Muscle layer of duodenum (tissue), 2 donors: ENCODE results near the gene PSRC1.
"Not testable (repeated sequence)": the region's sequence is repeated elsewhere in the genome, so short reads cannot be mapped to it uniquely, and the experiment has no call there.

Experiments used
- H3K27ac ChIP-seq: one replicate; pipeline ENCODE4 v1.7.0; 2013; ENCODE audit warnings: mild to moderate bottlenecking, low read length
- H3K27me3 ChIP-seq: one replicate; pipeline ENCODE4 v1.7.0; 2013; ENCODE audit warnings: low read depth, mild to moderate bottlenecking, control low read depth, low read length
- H3K36me3 ChIP-seq, 2 donors: one replicate each; pipeline ENCODE4 v1.7.0; 2013; ENCODE audit warnings: low read length in 2 of 2, control low read depth in 1 of 2, mild to moderate bottlenecking in 1 of 2; ENCODE audit not compliant: insufficient read depth in 2 of 2, control insufficient read depth in 1 of 2
- H3K4me1 ChIP-seq, 2 donors: one replicate each; pipeline ENCODE4 v1.7.0; 2013; ENCODE audit warnings: low read length in 2 of 2, mild to moderate bottlenecking in 2 of 2, control low read depth in 1 of 2, moderate library complexity in 1 of 2; ENCODE audit not compliant: insufficient read depth in 2 of 2, control insufficient read depth in 1 of 2
- H3K4me3 ChIP-seq, 2 donors: one replicate each; pipeline ENCODE4 v1.7.0; 2013; ENCODE audit warnings: low read length in 2 of 2, low read depth in 1 of 2, mild to moderate bottlenecking in 1 of 2
- H3K9me3 ChIP-seq, 2 donors: one replicate each; pipeline ENCODE4 v1.7.0; 2013; ENCODE audit warnings: low read length in 2 of 2, control low read depth in 1 of 2, mild to moderate bottlenecking in 1 of 2; ENCODE audit not compliant: control insufficient read depth in 1 of 2
- donor health status: healthy.

The PSRC1 gene

DNA sequence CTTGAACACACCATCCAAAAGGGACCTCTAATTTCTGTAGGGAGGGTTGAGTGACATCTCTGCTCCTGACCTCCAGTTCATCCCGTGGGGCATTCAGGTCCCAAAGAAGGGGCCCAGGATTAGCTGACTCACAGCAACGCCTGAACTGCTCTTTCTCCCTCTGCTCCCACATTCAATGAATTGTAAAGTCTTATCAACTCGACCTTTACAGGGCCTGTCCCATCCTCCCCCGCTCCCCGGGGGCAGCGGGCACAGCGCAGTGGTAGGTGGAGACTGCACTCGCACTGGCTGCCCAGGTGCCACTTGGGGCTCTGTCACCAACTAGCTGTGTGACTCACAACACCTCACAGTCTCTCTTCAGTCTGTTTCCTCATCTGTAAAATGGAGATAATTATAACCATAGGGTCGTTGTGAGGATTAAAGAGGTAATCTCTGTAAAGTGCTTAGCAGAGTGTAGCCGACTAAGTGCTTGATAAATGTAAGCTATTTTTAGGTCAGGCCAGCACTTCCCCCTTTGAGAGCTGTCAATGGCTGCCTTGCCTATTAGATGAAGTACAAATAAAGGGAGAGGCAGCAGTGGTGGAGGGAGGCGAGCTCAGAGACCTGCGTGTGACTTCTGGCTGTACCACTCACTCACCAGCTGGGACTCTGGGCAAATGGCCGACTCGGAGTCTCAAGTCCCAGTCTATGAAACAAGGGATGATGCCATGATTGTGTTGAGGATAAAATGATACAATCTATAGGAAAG, 24.5 kb upstream of the PSRC1 start:
- peaks cover 4 to 22% of the 10 kb centered on the region in 2 donors for H3K36me3 ChIP-seq
- H3K9me3 ChIP-seq, result no peaks in the 10 kb centered on the region
- no peak overlapping the region for H3K27ac ChIP-seq
- peaks cover 0 to 29% of the 10 kb centered on the region in 2 donors for H3K4me1 ChIP-seq
- H3K27me3 ChIP-seq, result no peaks in the 10 kb centered on the region
- H3K4me3 ChIP-seq, result no peak overlapping the region

DNA sequence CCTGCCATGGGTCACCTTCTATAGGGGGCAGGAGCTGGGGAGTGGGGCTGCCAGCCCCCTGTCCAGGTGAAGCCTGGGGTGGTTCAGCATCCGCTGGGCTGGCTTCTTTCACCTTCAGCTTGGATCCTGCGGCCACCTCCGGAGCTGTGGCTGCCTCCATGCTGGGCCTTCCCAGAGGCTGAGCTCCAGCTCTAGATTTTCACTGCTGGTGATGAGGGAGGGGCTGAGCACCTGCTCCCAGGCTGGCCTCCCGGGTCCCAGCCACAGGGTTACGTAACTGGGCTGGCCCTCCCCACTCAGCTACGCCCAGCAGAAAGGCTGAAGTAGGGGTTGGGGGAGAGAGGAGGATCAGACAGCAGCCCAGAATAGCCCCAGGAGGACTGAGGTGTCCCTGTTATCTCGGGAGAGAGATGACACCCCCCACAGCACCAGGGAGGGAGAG, 23.9 kb upstream of the PSRC1 start, which contains the start of gene MYBPHL:
TSS of gene MYBPHL (minus strand) at position 180 of the 442 bp plus-strand sequence. CDS start at position 160, 20 bp downstream.
- Histone ChIP-seq H3K4me3 (no peak within 1 kb of the TSS), H3K27me3 (no peaks in the 10 kb centered on the region), H3K4me1 (peaks cover 0 to 29% of the 10 kb centered on the region in 2 donors), H3K9me3 (no peaks in the 10 kb centered on the region), H3K36me3 (peaks cover 4 to 16% of the 10 kb centered on the region in 2 donors), H3K27ac (no peak within 1 kb of the TSS)

DNA sequence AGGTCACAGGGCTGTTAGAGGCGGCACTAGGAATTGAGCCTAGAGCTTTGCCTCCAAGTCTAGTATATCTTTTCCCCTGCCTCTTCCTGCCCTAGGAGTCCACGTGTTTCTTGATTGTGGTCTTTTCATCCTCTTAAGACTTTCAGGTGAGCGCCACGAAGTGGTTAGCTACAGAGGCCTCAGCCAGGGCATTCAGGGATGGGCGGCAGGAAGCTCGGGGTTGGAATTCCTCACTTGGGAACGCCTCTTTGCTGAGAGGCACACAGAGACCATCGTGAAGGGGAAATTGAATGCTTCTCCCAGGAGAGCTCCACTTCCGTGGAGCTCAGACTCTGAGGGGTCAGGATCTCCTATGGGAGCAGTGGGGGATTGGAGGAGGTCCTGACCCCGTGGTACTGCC, 23.0 kb upstream of the PSRC1 start:
- not testable (repeated sequence) for H3K27ac ChIP-seq, H3K4me3 ChIP-seq, H3K9me3 ChIP-seq, H3K36me3 ChIP-seq, H3K27me3 ChIP-seq
- H3K4me1 ChIP-seq, result peaks cover 0 to 29% of the 10 kb centered on the region in 2 donors

DNA sequence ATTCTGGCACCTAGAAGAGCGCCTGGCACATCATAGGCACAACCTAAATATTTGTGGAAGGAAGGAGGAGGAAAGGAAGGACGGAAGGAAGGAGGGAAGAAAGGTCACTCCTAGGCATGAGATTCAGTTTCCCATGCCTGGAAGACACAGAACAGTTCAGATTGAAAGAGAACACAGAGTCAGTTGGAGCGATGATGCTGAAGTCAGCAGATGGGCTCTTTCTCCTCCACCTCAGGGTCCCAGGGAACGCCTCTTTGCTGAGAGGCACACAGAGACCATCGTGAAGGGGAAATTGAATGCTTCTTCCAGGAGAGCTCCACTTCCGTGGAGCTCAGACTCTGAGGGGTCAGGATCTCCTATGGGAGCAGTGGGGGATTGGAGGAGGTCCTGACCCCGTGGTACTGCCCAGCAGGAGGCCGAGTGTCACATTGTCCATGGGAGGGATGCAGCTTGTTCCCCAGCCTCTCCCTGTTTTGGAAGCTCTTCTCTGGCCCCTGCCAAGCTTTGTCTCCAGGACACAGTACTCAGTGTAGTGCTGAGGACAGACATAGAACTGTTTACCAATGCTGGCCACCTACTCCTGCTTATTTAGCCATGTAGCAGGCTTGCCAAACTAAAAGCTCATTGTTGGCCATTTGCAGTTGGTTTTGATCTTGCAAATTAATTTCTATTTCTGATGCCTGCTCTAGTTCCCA, 21.4 kb upstream of the PSRC1 start:
- Histone ChIP-seq H3K4me1 (peaks cover 0 to 36% of the 10 kb centered on the region in 2 donors), H3K4me3 (no peak overlapping the region), H3K36me3 (no peaks in the 10 kb centered on the region), H3K27ac (no peak overlapping the region), H3K27me3 (no peaks in the 10 kb centered on the region), H3K9me3 (no peaks in the 10 kb centered on the region)

DNA sequence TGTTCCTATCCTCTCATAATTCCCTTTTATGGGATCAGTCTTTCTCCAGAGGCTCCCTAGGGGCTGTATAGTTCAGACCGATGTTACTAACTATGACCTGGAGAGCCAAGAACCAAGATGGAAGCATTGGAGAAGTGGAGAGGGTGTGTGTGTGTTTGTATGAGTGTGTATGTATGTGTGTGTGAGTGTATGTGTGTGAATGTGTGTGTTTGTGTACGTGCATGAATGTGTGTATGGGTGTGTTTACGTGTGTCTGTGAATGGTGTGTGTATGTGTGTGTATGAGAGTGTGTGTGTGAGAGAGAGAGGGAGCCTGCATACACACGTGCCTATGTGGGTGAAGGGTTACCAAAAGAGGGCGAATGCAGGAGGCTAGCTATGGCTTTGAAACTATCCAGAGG, 18.9 kb upstream of the PSRC1 start:
- H3K36me3 ChIP-seq, result no peaks in the 10 kb centered on the region
- no peaks in the 10 kb centered on the region for H3K9me3 ChIP-seq
- no peak overlapping the region for H3K27ac ChIP-seq
- no peaks in the 10 kb centered on the region for H3K27me3 ChIP-seq
- H3K4me3 ChIP-seq, result no peak overlapping the region
- peaks cover 0 to 37% of the 10 kb centered on the region in 2 donors for H3K4me1 ChIP-seq

DNA sequence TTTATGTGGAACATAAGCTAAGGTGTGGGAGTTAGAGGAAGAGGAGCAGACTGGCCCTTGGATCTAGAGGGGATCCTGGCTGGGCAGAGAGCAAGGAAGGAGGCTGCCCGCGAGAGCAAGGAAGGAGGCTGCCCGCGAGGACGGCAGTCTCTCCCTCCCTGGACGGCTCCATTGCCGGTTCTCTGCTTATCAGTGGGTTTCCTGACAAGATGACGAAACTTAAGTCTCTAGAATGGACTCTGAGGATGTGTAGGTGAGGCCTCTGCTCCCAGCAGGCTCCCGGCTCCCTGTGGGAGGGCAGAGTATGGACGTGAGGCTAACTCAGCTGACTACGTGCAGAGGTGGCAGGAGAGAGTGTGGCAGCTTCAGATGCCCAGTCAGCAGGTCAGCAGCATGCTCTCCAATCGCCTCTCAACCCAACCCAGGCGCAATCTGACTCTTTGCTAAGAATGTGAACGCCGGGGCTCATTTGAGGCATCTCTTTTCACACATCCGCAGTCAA, 17.8 kb upstream of the PSRC1 start:
- H3K4me3 ChIP-seq, result no peak overlapping the region
- H3K4me1 ChIP-seq, result peaks cover 0 to 32% of the 10 kb centered on the region in 2 donors
- H3K9me3 ChIP-seq, result no peaks in the 10 kb centered on the region
- H3K36me3 ChIP-seq, result no peaks in the 10 kb centered on the region
- no peak overlapping the region for H3K27ac ChIP-seq
- no peaks in the 10 kb centered on the region for H3K27me3 ChIP-seq

DNA sequence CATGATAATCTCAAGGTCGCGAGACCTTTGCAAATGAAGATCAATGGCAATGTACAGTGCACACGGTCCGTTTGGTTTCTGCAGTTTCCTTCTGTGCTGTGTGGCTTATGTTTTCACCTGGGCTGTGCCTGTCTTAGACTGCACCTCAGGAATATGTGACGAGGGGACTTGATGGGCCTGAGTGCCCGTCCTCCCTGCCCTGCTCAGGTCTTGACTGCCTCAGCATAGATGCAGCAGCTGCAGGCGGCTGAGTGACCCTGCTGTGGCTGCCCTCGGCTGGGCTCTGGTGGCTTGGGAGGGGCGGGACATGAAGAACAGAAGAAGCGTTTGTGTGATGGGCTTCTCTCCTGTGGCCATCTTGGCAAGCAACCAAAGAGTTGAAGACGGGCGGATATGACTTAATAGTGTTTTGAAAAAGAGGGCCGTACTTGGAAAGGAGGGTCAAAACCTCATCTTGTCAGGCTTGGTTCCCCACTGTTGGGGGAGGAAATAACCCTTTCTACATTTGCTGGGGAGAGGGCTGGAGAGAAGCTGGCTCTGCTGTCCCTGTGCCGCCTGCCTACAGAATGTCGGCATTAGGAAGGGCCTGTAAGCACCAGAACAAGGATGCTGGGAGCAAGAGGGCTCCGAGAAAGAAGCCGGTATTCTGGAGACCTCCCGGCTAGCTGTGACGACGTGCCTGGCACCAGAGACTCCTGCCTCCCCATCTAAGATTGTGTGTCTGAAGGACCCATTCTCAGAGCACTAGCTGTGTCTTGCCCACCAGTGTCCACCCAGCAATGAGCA, 16.8 kb upstream of the PSRC1 start:
- no peaks in the 10 kb centered on the region for H3K27me3 ChIP-seq
- H3K27ac ChIP-seq, result no peak overlapping the region
- H3K4me3 ChIP-seq, result no peak overlapping the region
- no peaks in the 10 kb centered on the region for H3K36me3 ChIP-seq
- peaks cover 0 to 23% of the 10 kb centered on the region in 2 donors for H3K4me1 ChIP-seq
- H3K9me3 ChIP-seq, result no peaks in the 10 kb centered on the region

DNA sequence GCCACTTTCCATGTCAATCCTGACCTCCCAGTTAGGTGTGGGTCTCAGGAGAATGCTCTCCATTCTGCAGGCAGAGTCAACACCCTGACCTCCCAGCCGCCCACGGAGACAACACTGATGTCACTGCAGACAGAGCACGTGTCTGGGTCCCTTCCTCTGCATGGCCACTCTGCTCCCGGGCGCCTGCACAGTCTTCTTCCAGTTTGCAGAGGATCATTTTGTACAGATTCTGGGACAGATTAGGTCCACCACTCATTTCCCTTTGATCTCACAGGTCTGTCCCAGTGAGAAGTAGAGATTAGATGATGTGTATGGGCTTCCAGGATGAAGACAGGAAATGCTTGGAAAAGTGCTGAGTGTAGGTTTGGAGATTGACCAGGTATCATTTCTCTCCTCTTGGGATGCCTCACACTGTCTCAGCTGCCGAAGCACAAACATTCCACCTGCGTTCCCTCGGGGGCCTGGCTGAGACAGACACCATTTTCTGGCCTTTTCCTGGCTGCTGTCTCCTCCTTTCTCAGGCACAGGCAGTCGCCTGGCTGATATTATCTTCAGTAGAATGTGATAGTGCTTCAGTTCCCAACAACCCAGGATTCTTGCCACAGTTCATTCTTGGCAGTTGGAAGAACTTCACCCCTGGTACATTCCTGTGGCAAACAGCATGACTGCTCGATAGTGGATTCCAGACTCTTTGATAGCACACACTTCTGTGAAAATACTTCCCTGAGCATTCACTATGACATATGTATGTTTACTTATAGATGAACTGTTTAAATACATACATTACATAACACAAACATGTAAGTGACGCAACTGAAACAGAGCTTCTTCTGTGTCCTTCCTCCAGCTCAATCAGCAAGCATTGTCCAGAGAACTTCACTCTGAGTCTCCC, 16.0 kb upstream of the PSRC1 start:
- Histone ChIP-seq H3K9me3 (no peaks in the 10 kb centered on the region), H3K36me3 (no peaks in the 10 kb centered on the region), H3K4me3 (no peak overlapping the region), H3K27me3 (no peaks in the 10 kb centered on the region), H3K27ac (no peak overlapping the region), H3K4me1 (peaks cover 0 to 18% of the 10 kb centered on the region in 2 donors)

DNA sequence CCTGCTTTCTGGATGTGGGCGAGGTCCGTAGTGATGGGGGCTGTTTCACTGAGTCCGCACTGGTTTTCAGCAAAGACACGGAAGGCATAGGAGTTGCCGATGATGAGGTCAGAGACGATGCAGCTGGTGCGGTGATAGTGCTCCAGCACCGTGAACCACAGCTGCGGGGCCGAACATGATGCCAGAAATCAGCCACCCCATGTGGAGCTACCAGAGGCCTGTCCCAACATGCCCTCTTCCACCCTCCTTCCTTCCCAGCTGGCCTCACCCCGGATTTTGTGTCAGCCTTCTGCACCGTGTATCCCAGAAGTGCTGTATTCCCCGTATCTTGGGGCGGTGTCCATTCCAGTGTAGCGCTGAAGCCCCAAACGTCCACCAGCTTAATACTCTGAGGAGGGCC, 13.8 kb upstream of the PSRC1 start:
- Histone ChIP-seq H3K36me3 (no peaks in the 10 kb centered on the region), H3K4me1 (peaks cover 0 to 18% of the 10 kb centered on the region in 2 donors), H3K9me3 (no peaks in the 10 kb centered on the region), H3K27ac (no peak overlapping the region), H3K27me3 (no peaks in the 10 kb centered on the region), H3K4me3 (no peak overlapping the region)

DNA sequence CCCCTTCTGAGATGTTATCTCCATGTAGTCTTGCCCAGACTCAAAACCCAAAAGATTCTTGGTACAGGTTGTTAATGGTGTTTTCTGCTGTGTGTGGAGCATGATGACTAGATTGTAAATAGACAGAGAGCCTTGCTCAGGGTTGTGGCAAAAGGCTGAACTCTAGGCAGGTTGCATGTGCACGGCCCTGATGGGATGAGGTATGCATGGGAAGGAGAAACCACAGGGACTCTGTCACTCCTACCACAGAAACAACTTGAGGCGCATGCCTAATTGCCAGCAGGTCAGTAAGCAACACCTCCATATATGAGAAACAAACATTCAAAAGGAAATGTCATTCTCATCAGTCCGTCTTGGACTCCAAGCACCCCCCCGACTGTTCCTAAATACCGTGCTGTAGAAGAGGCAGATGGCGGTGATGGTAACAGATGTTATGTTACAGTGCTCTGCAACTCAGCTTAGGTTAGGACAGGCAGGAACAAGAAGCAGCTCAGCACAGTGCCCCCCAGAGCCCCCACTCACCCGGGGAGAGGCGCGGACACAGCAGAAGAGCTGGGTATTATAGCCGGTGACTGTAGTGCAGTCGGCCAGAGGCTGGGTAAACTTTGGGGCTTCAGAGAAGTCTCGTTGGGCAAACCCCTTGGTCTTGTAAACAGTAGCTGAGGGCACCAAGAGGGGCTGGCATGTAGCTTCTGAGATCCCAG, 12.9 kb upstream of the PSRC1 start:
- no peaks in the 10 kb centered on the region for H3K36me3 ChIP-seq
- H3K27me3 ChIP-seq, result no peaks in the 10 kb centered on the region
- no peak overlapping the region for H3K27ac ChIP-seq
- H3K4me1 ChIP-seq, result peaks cover 0 to 18% of the 10 kb centered on the region in 2 donors
- H3K9me3 ChIP-seq, result no peaks in the 10 kb centered on the region
- H3K4me3 ChIP-seq, result no peak overlapping the region
